Sigmoid colon (tissue), 7 donors: ENCODE results near the gene SNAP29. TPM values are rescaled to one million over a fixed set of nuclear protein-coding genes. Genes with fewer than 3 reads are reported as not detected.
"Not testable (repeated sequence)": the region's sequence is repeated elsewhere in the genome, so short reads cannot be mapped to it uniquely, and the experiment has no call there.

Experiments used
- DNase-seq: peaks from one replicate; pipeline ENCODE4 v3.0.0-alpha.2; 2019
- H3K27ac ChIP-seq, 4 donors: fragments of 200-600 bp; sonication (generic); one replicate each; pipeline ENCODE4 v1.5.1; 2016 to 2019; ENCODE audit warnings: mild to moderate bottlenecking in 1 of 4
- H3K27me3 ChIP-seq, 3 donors: fragments of 200-600 bp; sonication (generic); one replicate each; pipeline ENCODE4 v1.5.1; 2019; ENCODE audit warnings: mild to moderate bottlenecking in 1 of 3
- H3K36me3 ChIP-seq, 4 donors: fragments of 200-600 bp; sonication (generic); one replicate each; pipeline ENCODE4 v1.5.1; 2016 to 2019
- H3K4me1 ChIP-seq, 4 donors: fragments of 200-600 bp; sonication (generic); one replicate each; pipeline ENCODE4 v1.5.1; 2017 to 2019
- H3K4me3 ChIP-seq, 4 donors: fragments of 200-600 bp; sonication (generic); one replicate each; pipeline ENCODE4 v1.5.1; 2017 to 2019; ENCODE audit warnings: mild to moderate bottlenecking in 2 of 4, moderate library complexity in 1 of 4
- H3K9me3 ChIP-seq, 4 donors: fragments of 200-600 bp in 3 of 4; sonication (generic) in 3 of 4; one replicate each; pipeline versions ENCODE4 v1.5.1 to v1.6.1; 2013 to 2019
- EP300 ChIP-seq, 4 donors: sonication (generic); formaldehyde crosslinking; IDR thresholded peaks; one replicate each; pipeline ENCODE4 v1.6.1; 2017; ENCODE audit warnings: antibody characterized with exemption in 4 of 4
- POLR2A ChIP-seq, 2 donors: fragments of 450-650 bp; IDR thresholded peaks; one replicate each; pipeline ENCODE4 v1.6.1; 2016; ENCODE audit warnings: antibody characterized with exemption in 2 of 2, mild to moderate bottlenecking in 2 of 2, moderate library complexity in 2 of 2
- POLR2AphosphoS5 ChIP-seq, 4 donors: sonication (generic); formaldehyde crosslinking; IDR thresholded peaks; one replicate each; pipeline ENCODE4 v1.6.1; 2017; ENCODE audit warnings: antibody characterized with exemption in 4 of 4
- WGBS, 2 donors: extraction: QIAGEN DNeasy Blood & Tissue Kit; methylation state at CpG; one replicate each; pipeline ENCODE4 v1.1.7; 2013; 5-methylcytosine and 5-hydroxymethylcytosine counted together
- intact Hi-C: fragments of 100-400 bp; cut with DNase I; formaldehyde crosslinking; loops from one replicate; pipeline ENCODE4 v1.15.1; 2023
- polyA plus RNA-seq, 3 donors: library from polyadenylated mRNA; stranded (reverse); fragments of 200-250 nt; gene quantifications; one replicate each; pipeline ENCODE4 v1.2.3, GENCODE V29; 2013
- total RNA-seq, 4 donors: library from RNA; depleted of rRNA; stranded (reverse); fragments of >200 nt; gene quantifications; one replicate each; pipeline ENCODE4 v1.1.0, GENCODE V29; 2016
- TF ChIP-seq, protein P1 (sequence below), 4 experiments: fragments of 450-650 bp in 3 of 4; fragments of 200-600 bp in 1 of 4; IDR thresholded peaks; one replicate each; pipeline ENCODE4 v1.5.1; 2016 to 2019; ENCODE audit warnings: antibody characterized with exemption in 4 of 4, mild to moderate bottlenecking in 3 of 4, moderate library complexity in 2 of 4
- donor health status: healthy with polysubstance abuse.
- donor health status: Bipolar disorder and iron deficiency.
- donor health status: healthy.

SNAP29 gene
- total and polyA plus RNA-seq, 7 donors = 16.2 to 25.5 (median 20.6) TPM

GRCh38 chr22:20937031-20937793 is 78.4 kb downstream of the SNAP29 start:
- H3K27me3 ChIP-seq = no peaks in the 10 kb centered on the region
- peaks cover 0 to 37% (median 7%) of the 10 kb centered on the region in 4 donors for H3K36me3 ChIP-seq
- H3K4me3 ChIP-seq = no peak overlapping the region
- WGBS, 2 donors = 26 to 66% methylated on average over 12 of the region's 12 CpGs
- DNase-seq = peak; percentile 46
- no peaks in the 10 kb centered on the region for H3K9me3 ChIP-seq
- no peak overlapping the region for H3K27ac ChIP-seq
- H3K4me1 ChIP-seq = peaks cover 0 to 57% (median 44%) of the 10 kb centered on the region in 4 donors
- intact Hi-C loops = no loop called here
- TF ChIP-seq EP300 (IDR thresholded peaks at IDR 0.05) = no peak
- TF ChIP-seq POLR2AphosphoS5 (IDR thresholded peaks at IDR 0.05) = no peak
- TF ChIP-seq, protein P1, sequence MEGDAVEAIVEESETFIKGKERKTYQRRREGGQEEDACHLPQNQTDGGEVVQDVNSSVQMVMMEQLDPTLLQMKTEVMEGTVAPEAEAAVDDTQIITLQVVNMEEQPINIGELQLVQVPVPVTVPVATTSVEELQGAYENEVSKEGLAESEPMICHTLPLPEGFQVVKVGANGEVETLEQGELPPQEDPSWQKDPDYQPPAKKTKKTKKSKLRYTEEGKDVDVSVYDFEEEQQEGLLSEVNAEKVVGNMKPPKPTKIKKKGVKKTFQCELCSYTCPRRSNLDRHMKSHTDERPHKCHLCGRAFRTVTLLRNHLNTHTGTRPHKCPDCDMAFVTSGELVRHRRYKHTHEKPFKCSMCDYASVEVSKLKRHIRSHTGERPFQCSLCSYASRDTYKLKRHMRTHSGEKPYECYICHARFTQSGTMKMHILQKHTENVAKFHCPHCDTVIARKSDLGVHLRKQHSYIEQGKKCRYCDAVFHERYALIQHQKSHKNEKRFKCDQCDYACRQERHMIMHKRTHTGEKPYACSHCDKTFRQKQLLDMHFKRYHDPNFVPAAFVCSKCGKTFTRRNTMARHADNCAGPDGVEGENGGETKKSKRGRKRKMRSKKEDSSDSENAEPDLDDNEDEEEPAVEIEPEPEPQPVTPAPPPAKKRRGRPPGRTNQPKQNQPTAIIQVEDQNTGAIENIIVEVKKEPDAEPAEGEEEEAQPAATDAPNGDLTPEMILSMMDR (IDR thresholded peaks at IDR 0.05) = no peak
- TF ChIP-seq POLR2A (IDR thresholded peaks at IDR 0.05) = no peak

DNA sequence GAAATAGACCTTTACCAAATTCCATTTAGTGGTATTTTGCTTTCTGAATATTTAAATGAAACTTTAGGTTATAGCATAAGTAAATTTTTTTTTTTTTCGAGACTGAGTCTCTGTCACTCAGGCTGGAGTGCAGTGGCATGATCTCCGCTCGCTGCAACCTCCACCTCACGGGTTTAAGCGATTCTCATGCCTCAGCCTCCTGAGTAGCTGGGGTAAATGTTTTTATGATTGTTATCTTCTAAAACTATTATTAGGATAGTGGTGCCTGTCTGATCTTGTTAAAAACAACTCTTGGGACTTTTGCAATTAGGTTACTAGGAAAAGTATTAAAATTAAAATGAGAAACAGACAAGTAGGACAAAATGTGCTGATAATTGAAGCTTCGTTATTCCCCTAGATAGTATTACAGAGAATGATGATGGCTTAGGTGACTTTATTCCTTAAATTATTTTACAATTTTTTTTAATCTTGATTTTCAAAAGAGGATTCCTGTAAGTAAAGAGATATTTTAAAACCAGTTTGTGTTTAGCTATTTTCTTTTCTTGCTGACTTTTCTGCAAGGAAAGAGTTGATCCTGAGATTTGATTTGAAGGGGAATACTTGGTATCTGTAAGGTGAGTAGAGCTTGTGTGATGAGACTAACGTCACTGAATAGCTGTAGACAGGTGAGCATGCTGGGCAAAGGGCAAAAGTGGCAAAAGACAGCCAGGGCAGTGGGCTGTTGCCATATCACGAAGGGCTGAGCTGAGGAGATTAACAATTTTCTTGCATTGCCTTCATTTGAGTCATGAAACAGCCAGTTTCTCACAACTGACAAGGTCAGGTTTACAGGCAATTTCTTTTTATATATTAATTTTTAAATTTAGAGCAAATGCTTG is 79.2 kb downstream of the SNAP29 start:
- no peak overlapping the region for H3K4me3 ChIP-seq
- H3K36me3 ChIP-seq = peaks cover 0 to 37% (median 7%) of the 10 kb centered on the region in 4 donors
- 63 to 81% methylated on average over 8 of the region's 8 CpGs for WGBS, 2 donors
- H3K27me3 ChIP-seq = no peaks in the 10 kb centered on the region
- intact Hi-C loops = no loop called here
- no peaks in the 10 kb centered on the region for H3K9me3 ChIP-seq
- TF ChIP-seq POLR2A (IDR thresholded peaks at IDR 0.05) = no peak
- no peak for TF ChIP-seq POLR2AphosphoS5 (IDR thresholded peaks at IDR 0.05)
- TF ChIP-seq, protein P1 (IDR thresholded peaks at IDR 0.05) = no peak
- TF ChIP-seq EP300 (IDR thresholded peaks at IDR 0.05) = no peak
- H3K4me1 ChIP-seq = peaks cover 0 to 56% (median 44%) of the 10 kb centered on the region in 4 donors
- DNase-seq = peak; percentile 27
- H3K27ac ChIP-seq = no peak overlapping the region

DNA sequence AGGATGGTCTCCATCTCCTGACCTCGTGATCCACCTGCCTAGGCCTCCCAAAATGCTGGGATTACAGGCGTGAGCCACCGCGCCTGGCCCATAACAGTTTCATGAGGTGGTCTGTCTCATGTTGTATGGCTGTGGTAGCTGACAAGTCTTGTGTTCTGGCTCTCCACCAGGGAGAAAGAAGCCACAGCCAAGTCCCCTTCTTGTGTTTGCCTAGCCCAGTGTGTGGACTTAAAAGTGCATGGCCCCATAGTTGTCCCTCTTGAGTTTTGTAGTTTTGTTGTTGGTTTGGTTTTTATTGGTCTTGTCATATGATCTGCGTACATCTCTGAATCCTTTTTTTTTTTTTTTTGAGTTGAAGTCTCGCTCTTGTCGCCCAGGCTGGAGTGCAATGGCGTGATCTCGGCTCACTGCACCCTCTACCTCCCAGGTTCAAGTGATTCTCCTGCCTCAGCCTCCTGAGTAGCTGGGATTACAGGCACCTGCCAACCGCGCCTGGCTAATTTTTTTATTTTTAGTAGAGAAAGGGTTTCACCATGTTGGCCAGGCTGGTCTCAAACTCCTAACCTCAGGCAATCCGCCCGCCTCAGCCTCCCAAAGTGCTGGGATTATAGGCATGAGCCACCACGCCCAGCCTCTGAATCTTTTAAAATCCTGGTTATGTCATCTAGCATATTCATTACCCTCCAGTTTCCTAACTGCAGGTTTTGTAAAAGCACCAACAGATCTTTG is 80.8 kb downstream of the SNAP29 start:
- H3K9me3 ChIP-seq, H3K4me3 ChIP-seq, H3K27me3 ChIP-seq, H3K27ac ChIP-seq, intact Hi-C loops: not testable (repeated sequence)
- Histone ChIP-seq H3K4me1 (peaks cover 0 to 59% (median 46%) of the 10 kb centered on the region in 4 donors), H3K36me3 (peaks cover 0 to 27% (median 4%) of the 10 kb centered on the region in 4 donors)
- peak; percentile 41 for DNase-seq
- 91 to 93% methylated on average over 14 of the region's 14 CpGs for WGBS, 2 donors

DNA sequence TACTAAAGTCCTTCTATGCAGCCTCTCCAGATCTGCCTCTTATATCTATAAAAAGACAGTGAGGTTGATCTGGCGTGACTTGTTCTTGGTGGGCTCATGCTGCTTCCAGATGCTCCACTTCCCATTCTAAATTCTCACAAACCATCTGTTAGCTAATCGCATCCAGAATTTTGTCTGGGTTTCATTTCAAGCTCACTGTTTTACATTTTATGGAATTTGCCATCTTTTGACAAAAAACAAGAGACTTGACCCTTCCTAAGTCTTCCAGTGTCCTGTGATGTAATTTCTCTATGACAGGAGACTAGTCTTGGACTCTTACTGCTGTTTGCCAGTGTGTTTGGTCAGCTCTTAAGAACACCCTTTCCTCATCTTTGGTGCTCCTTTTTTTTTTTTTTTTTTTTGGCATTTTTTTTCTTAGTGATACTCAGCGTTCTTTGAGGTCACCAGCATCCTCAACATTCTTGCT is 81.4 kb downstream of the SNAP29 start:
- no peak for DNase-seq
- intact Hi-C loops = no loop called here
- 74 to 80% methylated on average over 3 of the region's 3 CpGs for WGBS, 2 donors
- H3K36me3 ChIP-seq = peaks cover 0 to 21% (median 2%) of the 10 kb centered on the region in 4 donors
- H3K4me1 ChIP-seq = peaks cover 0 to 64% (median 50%) of the 10 kb centered on the region in 4 donors
- H3K27me3 ChIP-seq = no peaks in the 10 kb centered on the region
- H3K27ac ChIP-seq = no peak overlapping the region
- TF ChIP-seq POLR2A (IDR thresholded peaks at IDR 0.05) = no peak
- no peak for TF ChIP-seq POLR2AphosphoS5 (IDR thresholded peaks at IDR 0.05)
- no peak for TF ChIP-seq EP300 (IDR thresholded peaks at IDR 0.05)
- TF ChIP-seq, protein P1 (IDR thresholded peaks at IDR 0.05) = no peak
- no peaks in the 10 kb centered on the region for H3K9me3 ChIP-seq
- no peak overlapping the region for H3K4me3 ChIP-seq

Other genes starting within 250 kb of the SNAP29 start
- not detected for gene SERPIND1, start 84.9 kb upstream of the SNAP29 start, total RNA-seq
- gene SERPIND1, start 84.9 kb upstream of the SNAP29 start, polyA plus RNA-seq = under 1 TPM in 1 of 3 donors, not detected in 2; 0.04 TPM
- gene PI4KA, start 196 bp upstream of the SNAP29 start, total RNA-seq = 100 to 1,000 TPM in 1 of 4 donors, 10 to 100 TPM in 3; 63.5 to 137 (median 75.0) TPM
- gene PI4KA, start 196 bp upstream of the SNAP29 start, polyA plus RNA-seq = 10 to 100 TPM; 26.1 to 53.7 (median 26.4) TPM
- 10 to 100 TPM; 35.6 to 37.1 (median 36.4) TPM for gene CRKL, start 58.4 kb downstream of the SNAP29 start, total RNA-seq
- gene CRKL, start 58.4 kb downstream of the SNAP29 start, polyA plus RNA-seq = 10 to 100 TPM; 16.8 to 25.0 (median 21.3) TPM
- 1 to 10 TPM in 3 of 4 donors, under 1 TPM in 1; 0.66 to 1.9 (median 1.3) TPM for gene AIFM3, start 108.2 kb downstream of the SNAP29 start, total RNA-seq
- gene AIFM3, start 108.2 kb downstream of the SNAP29 start, polyA plus RNA-seq = 100 to 1,000 TPM in 1 of 3 donors, 10 to 100 TPM in 2; 72.6 to 105 (median 91.3) TPM
- gene LZTR1, start 123.3 kb downstream of the SNAP29 start, total RNA-seq = 10 to 100 TPM; 30.8 to 50.4 (median 35.8) TPM
- 10 to 100 TPM; 10.2 to 40.5 (median 12.5) TPM for gene LZTR1, start 123.3 kb downstream of the SNAP29 start, polyA plus RNA-seq
- 10 to 100 TPM; 39.2 to 59.4 (median 45.4) TPM for gene THAP7, start 143.1 kb downstream of the SNAP29 start, total RNA-seq
- 10 to 100 TPM; 19.9 to 32.0 (median 22.2) TPM for gene THAP7, start 143.1 kb downstream of the SNAP29 start, polyA plus RNA-seq
- gene P2RX6, start 156.2 kb downstream of the SNAP29 start, total RNA-seq = 1 to 10 TPM; 1.1 to 2.0 (median 1.3) TPM
- gene P2RX6, start 156.2 kb downstream of the SNAP29 start, polyA plus RNA-seq = under 1 TPM in 2 of 3 donors, not detected in 1; under 0.01 to 0.77 TPM
- gene SLC7A4, start 173.6 kb downstream of the SNAP29 start, total RNA-seq = under 1 TPM in 3 of 4 donors, not detected in 1; 0.16 to 0.71 (median 0.41) TPM
- gene SLC7A4, start 173.6 kb downstream of the SNAP29 start, polyA plus RNA-seq = 1 to 10 TPM in 2 of 3 donors, under 1 TPM in 1; 0.46 to 2.6 (median 1.2) TPM
- gene LRRC74B, start 186.9 kb downstream of the SNAP29 start, total RNA-seq = not detected
- gene LRRC74B, start 186.9 kb downstream of the SNAP29 start, polyA plus RNA-seq = under 1 TPM in 2 of 3 donors, not detected in 1; under 0.01 to 0.06 TPM